Bronchial epithelial cell (primary cell): Measurements from ENCODE around the gene CAND1. TPM values are rescaled to one million over a fixed set of nuclear protein-coding genes. Genes with fewer than 3 reads are reported as not detected.

Experiments used
- DNase-seq: peaks from one replicate; pipeline ENCODE4 v3.0.0-alpha.2; 2010; ENCODE audit warnings: low read depth
- FAIRE-seq: peaks from 2 replicates; lab custom pipeline; 2011; peaks lifted over from hg19 to GRCh38; lab: Jason Lieb, UNC
- H3K27me3 ChIP-seq: 2 replicates; pipeline ENCODE4 v1.5.1; 2011; ENCODE audit warnings: low read length; ENCODE audit not compliant: control insufficient read depth, insufficient read depth
- H3K36me3 ChIP-seq: 2 replicates; pipeline ENCODE4 v1.5.1; 2011; ENCODE audit warnings: low read length; ENCODE audit not compliant: control insufficient read depth, insufficient read depth
- H3K4me3 ChIP-seq: 2 replicates; pipeline ENCODE4 v1.5.1; 2011; ENCODE audit warnings: mild to moderate bottlenecking, low read depth, low read length, control low read depth
- CTCF ChIP-seq: IDR thresholded peaks from 2 replicates; pipeline ENCODE4 v1.5.1; 2011; ENCODE audit warnings: mild to moderate bottlenecking, moderate library complexity, low read length, control low read depth, inconsistent platforms; ENCODE audit not compliant: insufficient read depth, severe bottlenecking
- total RNA-seq: library from RNA; depleted of rRNA; stranded (reverse); fragments of >200 nt; gene quantifications from 2 replicates; pipeline ENCODE4 v1.2.1, GENCODE V29; 2014

CAND1 gene
- total RNA-seq, 1 donor from 2014 or later, result 92.1 TPM

DNA sequence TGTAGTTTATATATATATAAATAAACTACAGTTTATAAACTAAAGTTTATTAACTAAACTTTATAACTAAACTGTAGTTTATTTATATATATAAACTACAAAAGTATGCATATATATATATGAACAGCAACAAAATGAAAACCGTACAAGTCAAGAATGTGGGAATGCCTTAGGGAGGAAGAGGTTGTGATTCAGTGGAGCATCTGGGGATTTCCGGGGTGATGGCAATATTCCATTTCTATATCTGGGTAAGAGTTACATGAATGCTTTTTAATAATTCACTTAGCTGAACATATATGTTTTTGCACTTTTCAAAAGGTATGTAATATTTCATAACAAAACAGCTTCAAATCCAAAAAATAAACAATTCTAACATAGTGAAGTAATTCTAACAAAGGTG lies 30.1 kb upstream of the CAND1 start:
- H3K4me3 ChIP-seq, result no peak overlapping the region
- no peak for TF ChIP-seq CTCF
- H3K36me3 ChIP-seq, result no peaks in the 10 kb centered on the region
- FAIRE-seq, result no peak
- peak; percentile 48 for DNase-seq
- H3K27me3 ChIP-seq, result no peaks in the 10 kb centered on the region

DNA sequence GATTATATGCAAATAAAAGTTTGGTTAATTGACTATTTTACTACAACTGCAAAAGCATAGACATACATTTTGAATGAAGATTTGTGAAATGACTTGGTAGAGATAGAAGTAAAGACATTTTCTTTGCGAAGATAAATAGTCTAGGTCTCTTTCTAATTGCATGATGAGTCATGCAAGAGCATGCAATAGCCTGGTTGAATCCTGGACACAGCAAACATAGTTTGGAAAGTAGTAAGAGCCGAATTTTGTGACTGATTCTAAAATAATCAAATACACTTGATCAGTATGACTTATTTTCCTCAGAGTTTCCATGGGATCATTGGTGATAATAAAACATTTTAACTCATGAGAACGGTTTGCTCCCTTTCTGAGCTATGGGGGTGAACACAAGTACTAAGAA lies 27.7 kb upstream of the CAND1 start:
- DNase-seq (peak; percentile 41), FAIRE-seq (no peak)
- no peaks in the 10 kb centered on the region for H3K36me3 ChIP-seq
- no peak for TF ChIP-seq CTCF
- no peaks in the 10 kb centered on the region for H3K27me3 ChIP-seq
- no peak overlapping the region for H3K4me3 ChIP-seq

DNA sequence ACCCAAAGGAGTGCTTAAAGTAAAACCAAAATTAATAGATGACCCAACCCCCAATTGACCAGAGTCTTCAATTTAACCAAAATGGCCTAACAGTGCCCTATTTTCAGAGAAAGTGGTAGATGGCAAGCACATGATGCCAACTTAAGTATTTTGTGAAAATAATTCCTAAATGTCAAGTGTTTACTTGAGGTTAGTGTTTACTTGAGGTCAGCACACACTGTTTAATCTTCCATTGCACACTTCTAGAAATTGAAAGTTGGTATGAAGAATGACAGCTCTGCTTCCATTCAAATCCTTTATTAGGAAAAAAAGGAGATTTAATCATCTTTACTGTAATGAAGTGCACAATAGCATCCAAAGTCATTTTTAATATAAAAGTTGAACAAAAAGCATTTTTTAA lies 25.9 kb upstream of the CAND1 start:
- no peaks in the 10 kb centered on the region for H3K36me3 ChIP-seq
- H3K27me3 ChIP-seq, result no peaks in the 10 kb centered on the region
- no peak overlapping the region for H3K4me3 ChIP-seq
- no peak for DNase-seq
- FAIRE-seq, result no peak
- TF ChIP-seq CTCF, result no peak

DNA sequence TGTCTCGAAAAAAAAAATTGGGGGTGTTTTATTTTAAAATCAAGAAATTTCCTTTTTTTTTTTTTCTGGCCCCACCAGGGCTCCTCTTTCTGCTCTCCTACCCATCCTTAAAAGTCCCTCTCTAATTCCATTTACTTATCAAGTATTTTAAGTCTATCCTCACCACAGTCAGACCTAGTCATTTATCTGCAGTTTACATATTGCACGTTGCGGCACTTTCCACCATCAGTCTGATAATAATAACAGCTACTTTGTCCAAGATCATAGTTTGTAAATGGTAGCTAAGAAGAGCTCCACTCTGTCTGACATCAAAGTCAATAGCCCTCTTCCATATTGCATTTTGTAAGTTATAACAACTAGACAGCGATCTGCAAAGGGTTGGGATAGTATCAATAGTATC lies 23.6 kb upstream of the CAND1 start:
- FAIRE-seq, result no peak
- H3K4me3 ChIP-seq, result no peak overlapping the region
- no peaks in the 10 kb centered on the region for H3K36me3 ChIP-seq
- no peak for TF ChIP-seq CTCF
- no peaks in the 10 kb centered on the region for H3K27me3 ChIP-seq
- no peak for DNase-seq

- FAIRE-seq (no peak), DNase-seq (no peak)
- H3K4me3 ChIP-seq, result no peak overlapping the region
- H3K27me3 ChIP-seq, result peaks cover 2% of the 10 kb centered on the region
- no peaks in the 10 kb centered on the region for H3K36me3 ChIP-seq
- no peak for TF ChIP-seq CTCF
These were observed 18.1 kb upstream of the CAND1 start for GRCh38 chr12:67251012-67251411.

GRCh38 chr12:67254372-67255026 lies 14.7 kb upstream of the CAND1 start:
- TF ChIP-seq CTCF, result no peak
- no peak overlapping the region for H3K4me3 ChIP-seq
- DNase-seq, result no peak
- H3K36me3 ChIP-seq, result no peaks in the 10 kb centered on the region
- H3K27me3 ChIP-seq, result peaks cover 2% of the 10 kb centered on the region
- no peak for FAIRE-seq
